Right renal cortex interstitium (tissue), 3 donors: ENCODE data around the gene GRIP1. TPM values are rescaled to one million over a fixed set of nuclear protein-coding genes. Genes with fewer than 3 reads are reported as not detected.

Source experiments
- DNase-seq, 3 donors: peaks; one replicate each; pipeline ENCODE4 v3.0.0-alpha.2; 2013; ENCODE audit warnings: low read depth in 3 of 3, low spot score in 2 of 3
- polyA plus RNA-seq, 3 donors: library from polyadenylated mRNA; unstranded; fragments of 120-200 nt; gene quantifications; one replicate each; pipeline ENCODE4 v1.2.1, GENCODE V29; 2013; ENCODE audit not compliant: insufficient read length in 3 of 3

Gene GRIP1
- polyA plus RNA-seq = 10 to 100 TPM; 22.2 to 24.5 (median 23.4) TPM

- no peak for DNase-seq
Measured at GRCh38 chr12:66678338-66679275, at the start of gene GRIP1. TSS of gene GRIP1 (minus strand) at chr12:66679076. CDS start at chr12:66678904, 172 bp downstream.

- peak in 1 of 3 donors; percentile 13 for DNase-seq
Measured at GRCh38 chr12:66726556-66726955, 47.7 kb upstream of the GRIP1 start.

- no peak for DNase-seq
Measured at GRCh38 chr12:66725031-66725430, 46.2 kb upstream of the GRIP1 start.

- no peak for DNase-seq
Measured at GRCh38 chr12:66724616-66725015, 45.7 kb upstream of the GRIP1 start.

GRCh38 chr12:66724026-66724425 is 45.1 kb upstream of the GRIP1 start:
- DNase-seq = no peak

GRCh38 chr12:66719862-66720261 is 41.0 kb upstream of the GRIP1 start:
- DNase-seq = no peak

GRCh38 chr12:66717036-66717673 is 38.3 kb upstream of the GRIP1 start:
- no peak for DNase-seq

GRCh38 chr12:66716522-66716921 is 37.6 kb upstream of the GRIP1 start:
- DNase-seq = no peak

- DNase-seq = no peak
Measured at GRCh38 chr12:66714709-66715108, 35.8 kb upstream of the GRIP1 start.

GRCh38 chr12:66713984-66714383 is 35.1 kb upstream of the GRIP1 start:
- DNase-seq = no peak

GRCh38 chr12:66709893-66710292 is 31.0 kb upstream of the GRIP1 start:
- no peak for DNase-seq

GRCh38 chr12:66709457-66709773 is 30.5 kb upstream of the GRIP1 start:
- no peak for DNase-seq

- no peak for DNase-seq
Measured at GRCh38 chr12:66708704-66709456, 30.0 kb upstream of the GRIP1 start.

GRCh38 chr12:66707002-66707697 is 28.3 kb upstream of the GRIP1 start:
- no peak for DNase-seq

GRCh38 chr12:66699738-66700482 is 21.0 kb upstream of the GRIP1 start:
- DNase-seq = no peak

GRCh38 chr12:66698558-66698957 is 19.7 kb upstream of the GRIP1 start:
- no peak for DNase-seq

- no peak for DNase-seq
Measured at GRCh38 chr12:66697404-66697803, 18.5 kb upstream of the GRIP1 start.

- DNase-seq = no peak
Measured at GRCh38 chr12:66694666-66695613, 16.1 kb upstream of the GRIP1 start.
